HepG2 (cell line): ENCODE measurements around the gene RNASE13. TPM values are rescaled to one million over a fixed set of nuclear protein-coding genes. Genes with fewer than 3 reads are reported as not detected.

Experiments
- ATAC-seq: fragments of 200-7000 bp; cut with Tn5 transposase; 3 replicates; pipeline ENCODE4 v1.9.1; 2020; ENCODE audit warnings: mild to moderate bottlenecking, moderate library complexity
- BruUV-seq: library from RNA; stranded (reverse); fragments of 400-500 nt; replicated peaks from 2 replicates; lab custom pipeline; 2021; lab: Mats Ljungman, UMichigan
- CTCF ChIA-PET: fragments of 300-600 bp; formaldehyde crosslinking; extraction: SDS; loops from one replicate; lab custom pipeline; 2021; ENCODE audit warnings: low total read pairs, inconsistent platforms, low intra/inter-chr PET ratio; lab: Yijun Ruan, JAX
- POLR2A ChIA-PET: fragments of 350-600 bp; sonication (Branson Sonifier 250); formaldehyde crosslinking; loops from one replicate; lab custom pipeline; 2020; ENCODE audit warnings: antibody characterized with exemption, inconsistent platforms; lab: Yijun Ruan, JAX
- DNase-seq: peaks from one replicate; pipeline ENCODE4 v3.0.0-alpha.2; 2015; ENCODE audit warnings: low spot score
- FAIRE-seq: peaks from 3 replicates; lab custom pipeline; 2011; peaks lifted over from hg19 to GRCh38; lab: Jason Lieb, UNC
- H2AFZ ChIP-seq: one replicate; pipeline ENCODE4 v1.6.1; 2011; ENCODE audit warnings: low read length, inconsistent platforms
- H3K27ac ChIP-seq: fragments of 300-600 bp; 3 replicates; pipeline ENCODE4 v1.8.0; 2011; ENCODE audit warnings: mixed run types, mild to moderate bottlenecking, mixed read lengths, low read length, inconsistent platforms; ENCODE audit not compliant: insufficient read depth; ENCODE audit errors: extremely low read length
- H3K27me3 ChIP-seq, 2 experiments: fragments of 200-600 bp in 1 of 2; 2 replicates in 1 of 2; 3 replicates in 1 of 2; pipeline versions ENCODE4 v1.6.0 to v1.8.0; 2011; ENCODE audit warnings: low read length in 2 of 2, mild to moderate bottlenecking in 2 of 2, moderate library complexity in 2 of 2, inconsistent platforms in 1 of 2; ENCODE audit not compliant: insufficient read depth in 2 of 2, control insufficient read depth in 1 of 2
- H3K36me3 ChIP-seq, 2 experiments: fragments of 200-600 bp in 1 of 2; replicated peaks in 1 of 2; 2 replicates in 1 of 2; 3 replicates in 1 of 2; pipeline versions ENCODE4 v1.5.1 to v1.8.0; 2011; ENCODE audit warnings: low read length in 2 of 2, inconsistent platforms in 1 of 2; ENCODE audit not compliant: insufficient read depth in 2 of 2, control insufficient read depth in 1 of 2
- H3K4me1 ChIP-seq: 2 replicates; pipeline ENCODE4 v1.5.1; 2012; ENCODE audit warnings: low read length, inconsistent platforms; ENCODE audit not compliant: insufficient read depth
- H3K4me2 ChIP-seq: 2 replicates; pipeline ENCODE4 v1.6.0; 2011; ENCODE audit warnings: low read depth, low read length, inconsistent platforms
- H3K4me3 ChIP-seq, 3 experiments: fragments of 200-600 bp in 1 of 3; sonication (generic), shearing (Covaris generic) in 1 of 3; replicated peaks in 1 of 3; 2 replicates each; pipeline ENCODE4 v1.5.1; 2011 to 2016; ENCODE audit warnings: low read length in 3 of 3, inconsistent platforms in 2 of 3, low read depth in 2 of 3, mild to moderate bottlenecking in 2 of 3, control low read depth in 1 of 3, mixed read lengths in 1 of 3; ENCODE audit not compliant: insufficient read depth in 1 of 3
- H3K79me2 ChIP-seq: one replicate; pipeline ENCODE4 v1.6.1; 2011; ENCODE audit warnings: low read length, inconsistent platforms; ENCODE audit not compliant: insufficient read depth
- H3K9ac ChIP-seq: 2 replicates; pipeline ENCODE4 v1.6.0; 2011; ENCODE audit warnings: mild to moderate bottlenecking, low read depth, low read length, inconsistent platforms; ENCODE audit not compliant: insufficient read depth
- H3K9me3 ChIP-seq: 2 replicates; pipeline ENCODE4 v1.5.1; 2012; ENCODE audit warnings: mild to moderate bottlenecking, low read length
- H4K20me1 ChIP-seq: 2 replicates; pipeline ENCODE4 v1.6.0; 2011; ENCODE audit warnings: inconsistent platforms, mild to moderate bottlenecking, low read length, moderate library complexity; ENCODE audit not compliant: insufficient read depth
- DPF2 ChIP-seq: sonication (generic); formaldehyde crosslinking; IDR thresholded peaks from 2 replicates; pipeline ENCODE4 v1.4.0; 2020; ENCODE audit warnings: mild to moderate bottlenecking, low read depth, missing genetic modification reagents, borderline replicate concordance
- ELF1 ChIP-seq: sonication (generic); formaldehyde crosslinking; IDR thresholded peaks from 2 replicates; pipeline ENCODE4 v1.4.0; 2020; ENCODE audit warnings: missing genetic modification reagents
- NFIC ChIP-seq: IDR thresholded peaks from 2 replicates; pipeline ENCODE4 v1.6.1; 2012; ENCODE audit warnings: mild to moderate bottlenecking, low read length, inconsistent platforms
- PRMT3 ChIP-seq: sonication (generic); formaldehyde crosslinking; IDR thresholded peaks from 2 replicates; pipeline ENCODE4 v1.8.1; 2022; ENCODE audit warnings: low read depth, mild to moderate bottlenecking, moderate library complexity, missing genetic modification reagents, borderline replicate concordance
- TBX2 ChIP-seq: sonication (generic); formaldehyde crosslinking; IDR thresholded peaks from 2 replicates; pipeline ENCODE4 v1.5.0; 2020; ENCODE audit warnings: missing genetic modification reagents, mild to moderate bottlenecking, borderline replicate concordance
- WIZ ChIP-seq: sonication (generic); formaldehyde crosslinking; IDR thresholded peaks from 2 replicates; pipeline ENCODE4 v1.5.1; 2020; ENCODE audit warnings: mild to moderate bottlenecking, missing genetic modification reagents
- ZBTB37 ChIP-seq: sonication (generic); formaldehyde crosslinking; IDR thresholded peaks from 2 replicates; pipeline ENCODE4 v1.4.0; 2020; ENCODE audit warnings: mild to moderate bottlenecking, missing genetic modification reagents
- ZFP91 ChIP-seq: sonication (generic); formaldehyde crosslinking; IDR thresholded peaks from 2 replicates; pipeline ENCODE4 v1.9.0; 2022; ENCODE audit warnings: missing genetic modification reagents, mild to moderate bottlenecking, borderline replicate concordance
- ZMYM4 ChIP-seq: sonication (generic); formaldehyde crosslinking; IDR thresholded peaks from 2 replicates; pipeline ENCODE4 v1.8.1; 2023; ENCODE audit warnings: mild to moderate bottlenecking, missing genetic modification reagents
- ZNF605 ChIP-seq: sonication (generic); formaldehyde crosslinking; IDR thresholded peaks from 2 replicates; pipeline ENCODE4 v1.8.0; 2022; ENCODE audit warnings: mild to moderate bottlenecking, missing genetic modification reagents
- ZNF703 ChIP-seq: sonication (generic); formaldehyde crosslinking; IDR thresholded peaks from 2 replicates; pipeline ENCODE4 v1.5.1; 2020; ENCODE audit warnings: missing genetic modification reagents, mild to moderate bottlenecking, moderate library complexity, borderline replicate concordance
- WGBS: methylation state at CpG from one replicate; pipeline ENCODE4 v1.1.6; 2017; ENCODE audit warnings: low lambda C conversion rate; 5-methylcytosine and 5-hydroxymethylcytosine counted together
- in situ Hi-C: cut with HindIII; loops from 2 replicates; pipeline ENCODE4 v1.10.0; 2017; ENCODE audit warnings: low pct_unique_long_range_greater_than_20kb; ENCODE audit not compliant: extremely low pct_ligation_motif_present
- intact Hi-C: fragments of 100-400 bp; cut with micrococcal nuclease; formaldehyde crosslinking; loops from one replicate; pipeline ENCODE4 v1.10.0; 2022; ENCODE audit not compliant: unreplicated experiment
- polyA plus RNA-seq, 8 experiments: library from polyadenylated mRNA; depleted of rRNA in 3 of 8; stranded (reverse) in 7 of 8; unstranded in 1 of 8; fragments of >200 nt; fragmentation: Illumina TruSeq in 4 of 8; extraction: Trizol in 4 of 8; gene quantifications; 2 replicates each; pipeline versions ENCODE4 v1.2.1 to v1.2.3, GENCODE V29; 2011 to 2016; ENCODE audit warnings: low read depth in 4 of 8, missing spikeins in 1 of 8, mixed read lengths in 1 of 8; ENCODE audit not compliant: insufficient read depth in 1 of 8
- total RNA-seq, 5 experiments: library from RNA; depleted of rRNA; stranded (reverse); fragments of >200 nt; fragmentation: Illumina TruSeq; extraction: Trizol; gene quantifications; 2 replicates each; pipeline ENCODE4 v1.2.3, GENCODE V29; 2016; ENCODE audit warnings: low read depth in 1 of 5
- TF ChIP-seq, protein P1 (sequence below): sonication (generic); formaldehyde crosslinking; IDR thresholded peaks from 2 replicates; pipeline ENCODE4 v1.5.0; 2020; ENCODE audit warnings: missing genetic modification reagents
- TF ChIP-seq, protein P2 (sequence below): sonication (generic); formaldehyde crosslinking; IDR thresholded peaks from 2 replicates; pipeline ENCODE4 v1.5.1; 2020; ENCODE audit warnings: missing genetic modification reagents, mild to moderate bottlenecking, borderline replicate concordance

The RNASE13 gene
- total and polyA plus RNA-seq, 2 of the 13 experiments (the other 11 are each of a cell fraction or from before 2014, with no cell fraction given): 1.0 TPM; not detected in 1

DNA sequence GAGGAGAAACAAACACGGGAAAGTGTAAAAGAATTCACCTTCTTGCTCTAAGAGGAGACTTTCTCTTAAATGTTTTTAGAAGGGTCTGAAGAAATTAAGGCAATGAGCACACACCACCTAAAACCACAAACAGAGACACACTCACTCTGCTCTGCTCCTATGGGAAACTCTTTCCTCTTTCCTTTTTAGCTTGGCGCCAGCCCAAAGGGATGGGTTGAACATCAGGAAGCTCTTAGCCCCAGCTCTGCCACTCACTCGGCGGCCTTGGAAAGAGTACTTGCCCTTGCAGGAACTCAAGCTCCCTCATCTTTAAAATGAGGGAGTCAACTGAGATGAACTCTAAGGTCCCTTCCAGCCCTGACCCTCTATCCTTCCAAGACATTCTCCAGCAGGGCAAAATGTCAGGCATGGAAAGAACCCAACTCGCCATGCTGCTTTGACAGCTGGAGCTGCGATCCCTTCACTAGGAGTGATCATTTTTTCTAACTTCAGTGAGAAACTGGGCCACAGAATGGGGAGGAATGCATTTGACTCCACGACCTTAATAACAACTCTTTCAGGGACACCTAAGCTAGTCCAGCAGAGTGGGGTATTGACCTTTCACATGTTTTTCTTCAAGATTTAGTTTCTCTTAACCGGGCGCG lies 22.0 kb upstream of the RNASE13 start:
- 91% methylated on average over 10 of the region's 10 CpGs for WGBS
- BruUV-seq: no TSS peak
- CTCF ChIA-PET: interaction anchor here (0.9 to 3.2 kb wide), 6 partner anchors 10 to 48 kb away, joined by 3 to 12 read pairs (median 4); no protein-coding TSS in a partner anchor
- in situ Hi-C loops (no loop called here), intact Hi-C loops (loop anchor here (5.0 kb wide), 1 partner anchor 374 kb away; the partner anchor contains the start of gene RNASE4)
- Histone ChIP-seq H3K27ac (peak overlapping the region; percentile 92), H3K4me2 (peak overlapping the region; percentile 71), H3K4me1 (peaks cover 99% of the 10 kb centered on the region), H3K4me3 (peak overlapping the region in 2 of 3 experiments; percentile 13 to 42; a peak in 2 of 6 replicates), H3K36me3 (no peaks in the 10 kb centered on the region), H2AFZ (no peak overlapping the region), H3K9ac (0 out of 2 replicates have a peak overlapping the region, but pooled peaks have one; percentile 7), H3K79me2 (no peaks in the 10 kb centered on the region), H3K9me3 (no peaks in the 10 kb centered on the region), H3K27me3 (no peaks in the 10 kb centered on the region), H4K20me1 (no peaks in the 10 kb centered on the region)
- POLR2A ChIA-PET: interaction anchor here (0.8 to 4.3 kb wide), 12 partner anchors 10 to 373 kb away, joined by 3 to 77 read pairs (median 8); partner anchors contain the start of genes ARHGEF40 and RNASE4
- DNase-seq (no peak), FAIRE-seq (no peak), ATAC-seq (no peak)
- peak; percentile 6; the same call in 1 of the 2 replicates for TF ChIP-seq NFIC
- 0 out of 2 replicates have a peak, but pooled peaks have one; percentile 19 for TF ChIP-seq TBX2 (CRISPR knock-in tag)
- TF ChIP-seq, protein P1, sequence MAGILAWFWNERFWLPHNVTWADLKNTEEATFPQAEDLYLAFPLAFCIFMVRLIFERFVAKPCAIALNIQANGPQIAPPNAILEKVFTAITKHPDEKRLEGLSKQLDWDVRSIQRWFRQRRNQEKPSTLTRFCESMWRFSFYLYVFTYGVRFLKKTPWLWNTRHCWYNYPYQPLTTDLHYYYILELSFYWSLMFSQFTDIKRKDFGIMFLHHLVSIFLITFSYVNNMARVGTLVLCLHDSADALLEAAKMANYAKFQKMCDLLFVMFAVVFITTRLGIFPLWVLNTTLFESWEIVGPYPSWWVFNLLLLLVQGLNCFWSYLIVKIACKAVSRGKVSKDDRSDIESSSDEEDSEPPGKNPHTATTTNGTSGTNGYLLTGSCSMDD (CRISPR knock-in tag): no peak
- TF ChIP-seq, protein P2, sequence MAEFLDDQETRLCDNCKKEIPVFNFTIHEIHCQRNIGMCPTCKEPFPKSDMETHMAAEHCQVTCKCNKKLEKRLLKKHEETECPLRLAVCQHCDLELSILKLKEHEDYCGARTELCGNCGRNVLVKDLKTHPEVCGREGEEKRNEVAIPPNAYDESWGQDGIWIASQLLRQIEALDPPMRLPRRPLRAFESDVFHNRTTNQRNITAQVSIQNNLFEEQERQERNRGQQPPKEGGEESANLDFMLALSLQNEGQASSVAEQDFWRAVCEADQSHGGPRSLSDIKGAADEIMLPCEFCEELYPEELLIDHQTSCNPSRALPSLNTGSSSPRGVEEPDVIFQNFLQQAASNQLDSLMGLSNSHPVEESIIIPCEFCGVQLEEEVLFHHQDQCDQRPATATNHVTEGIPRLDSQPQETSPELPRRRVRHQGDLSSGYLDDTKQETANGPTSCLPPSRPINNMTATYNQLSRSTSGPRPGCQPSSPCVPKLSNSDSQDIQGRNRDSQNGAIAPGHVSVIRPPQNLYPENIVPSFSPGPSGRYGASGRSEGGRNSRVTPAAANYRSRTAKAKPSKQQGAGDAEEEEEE: peak; percentile 49; the same call in 1 of the 2 replicates
- TF ChIP-seq ELF1 (CRISPR knock-in tag): no peak
- TF ChIP-seq PRMT3 (CRISPR knock-in tag): no peak
- peak; percentile 33; the same call in 1 of the 2 replicates for TF ChIP-seq ZNF605 (CRISPR knock-in tag)
- TF ChIP-seq ZBTB37 (CRISPR knock-in tag): no peak
- no peak for TF ChIP-seq ZNF703 (CRISPR knock-in tag)
- TF ChIP-seq DPF2 (CRISPR knock-in tag): peak; percentile 26; the same call in 1 of the 2 replicates
- 0 out of 2 replicates have a peak, but pooled peaks have one; percentile 41 for TF ChIP-seq WIZ (CRISPR knock-in tag)
- TF ChIP-seq ZFP91 (CRISPR knock-in tag): no peak
- TF ChIP-seq ZMYM4 (CRISPR knock-in tag): 0 out of 2 replicates have a peak, but pooled peaks have one; percentile 32
